T-helper 2 cell treated with Interferon-gamma antibody and Interleukin-4, amounts not matched to agents 100 ng/mL and 5 ng/mL, for 36 hours (primary cell): Measurements from ENCODE around the gene CCDC91. TPM values are rescaled to one million over a fixed set of nuclear protein-coding genes. Genes with fewer than 3 reads are reported as not detected.
"Not testable (repeated sequence)": the region's sequence is repeated elsewhere in the genome, so short reads cannot be mapped to it uniquely, and the experiment has no call there.

ENCODE experiments used
- intact Hi-C: fragments of 100-400 bp; cut with micrococcal nuclease; formaldehyde crosslinking; loops from one replicate; pipeline ENCODE4 v1.15.1; 2023
- total RNA-seq: library from RNA; stranded (reverse); gene quantifications from 2 replicates; pipeline ENCODE4 v1.2.3, GENCODE V29; 2022

Gene CCDC91
- total RNA-seq, 1 donor from 2014 or later: 16.5 TPM

DNA sequence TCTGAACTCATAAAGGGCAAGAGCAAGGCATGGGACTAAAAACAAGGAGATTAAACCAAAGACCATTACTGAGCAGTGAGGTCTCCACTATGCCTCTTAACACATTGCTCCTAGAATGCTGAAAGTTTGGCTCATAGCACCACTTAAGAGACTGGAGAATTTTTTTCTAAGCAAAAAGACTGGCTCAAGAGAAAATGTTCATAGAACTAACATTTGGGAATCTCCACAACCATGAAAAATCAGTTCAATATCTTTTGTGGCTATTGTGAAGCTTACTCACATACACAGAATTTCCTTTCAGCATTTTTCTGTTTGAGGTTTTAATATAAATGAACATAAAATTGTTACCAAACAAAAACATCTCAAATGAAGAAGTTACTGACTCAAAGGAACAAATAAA, 255.8 kb downstream of the CCDC91 start:
- intact Hi-C loops: no loop called here

- intact Hi-C loops: no loop called here
These were observed 263.4 kb downstream of the CCDC91 start for GRCh38 chr12:28453686-28454085.

- intact Hi-C loops: no loop called here
These were observed 266.9 kb downstream of the CCDC91 start for GRCh38 chr12:28456934-28457710.

DNA sequence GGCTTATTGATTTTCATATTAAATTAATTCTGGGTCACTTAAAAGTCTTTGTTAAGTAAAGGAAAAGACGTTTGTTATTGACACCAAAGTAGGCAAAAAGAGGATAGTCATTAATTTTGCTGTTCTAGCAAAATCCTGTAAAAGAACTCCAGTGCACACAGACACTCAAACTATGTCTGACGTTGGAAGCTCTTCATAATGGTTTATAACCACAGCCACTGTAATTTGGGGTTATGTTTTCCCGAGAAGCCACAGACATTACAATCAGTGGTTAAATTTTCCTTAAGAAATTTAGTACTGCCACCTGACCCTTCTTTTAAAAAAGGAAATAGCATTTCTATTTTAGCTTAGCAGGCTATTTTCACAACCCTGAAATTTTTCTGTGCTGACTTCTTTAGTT, 267.5 kb downstream of the CCDC91 start:
- intact Hi-C loops: no loop called here

DNA sequence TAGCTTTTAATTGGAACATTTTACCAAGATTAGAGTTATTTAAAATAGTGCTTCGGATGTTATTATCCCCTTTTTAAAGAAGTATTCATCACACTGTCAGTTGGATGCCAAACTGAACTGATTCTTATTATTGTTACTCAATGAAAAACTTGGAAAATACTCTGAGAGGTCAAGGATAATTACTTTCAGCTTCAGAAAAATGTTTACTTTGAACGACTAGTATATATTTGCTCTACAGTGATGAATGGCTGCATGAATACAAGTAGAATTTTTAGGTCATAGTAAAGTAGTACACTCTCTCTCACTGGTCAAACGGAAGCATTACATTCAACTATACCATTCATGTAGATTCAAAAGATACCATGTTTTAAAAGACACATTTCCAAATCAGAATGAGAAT, 269.2 kb downstream of the CCDC91 start:
- intact Hi-C loops: no loop called here

DNA sequence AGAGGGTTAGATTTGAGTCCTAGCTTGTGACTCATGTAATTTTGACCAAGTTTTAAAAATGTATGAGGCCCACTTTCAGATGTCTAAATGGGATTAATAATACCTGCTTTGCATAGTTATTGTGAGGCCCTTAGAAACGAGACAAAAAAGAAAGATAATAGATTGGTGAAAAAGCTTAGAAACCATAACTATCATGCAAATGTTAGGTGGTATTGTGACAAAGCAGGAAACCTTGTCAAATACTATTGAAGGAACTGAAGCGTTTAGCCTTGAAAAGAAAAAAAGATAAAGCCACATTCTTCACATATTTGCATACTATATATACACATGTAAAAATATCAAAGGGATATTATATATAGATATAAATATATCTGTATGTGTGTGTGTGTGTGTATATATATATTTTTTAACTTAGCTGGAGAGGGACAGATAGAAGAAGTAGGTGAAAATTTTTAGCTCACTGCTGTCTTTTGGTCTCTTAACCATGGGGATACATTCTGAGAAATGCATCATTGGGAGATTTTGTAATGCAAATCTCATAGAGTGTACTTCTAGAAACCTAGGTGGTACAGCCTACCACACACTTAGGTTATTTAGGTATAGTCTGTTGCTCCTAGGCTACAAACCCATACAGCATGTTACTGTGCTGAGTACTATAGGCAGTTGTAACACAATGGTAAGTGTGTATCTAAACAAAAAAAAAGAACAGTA, 270.3 kb downstream of the CCDC91 start:
- intact Hi-C loops: no loop called here

DNA sequence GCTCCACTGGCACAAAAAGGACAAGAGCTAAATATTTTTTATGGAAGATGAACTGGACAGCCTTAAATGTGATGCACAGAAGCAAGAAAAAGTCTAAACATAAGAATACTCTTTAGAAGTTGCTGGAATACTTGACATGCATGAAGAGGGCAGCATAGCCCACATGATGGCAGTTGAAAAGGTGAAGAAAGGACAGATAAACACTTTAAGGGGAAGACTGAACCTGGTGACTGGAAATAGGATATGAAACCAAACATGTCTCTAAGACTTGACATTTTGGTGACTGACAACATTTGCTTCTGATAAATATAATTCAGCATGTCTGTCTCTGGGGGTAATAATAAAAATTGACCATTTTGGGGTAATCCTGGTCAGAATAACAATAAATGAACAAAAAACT, 273.1 kb downstream of the CCDC91 start:
- intact Hi-C loops: no loop called here

GRCh38 chr12:28471762-28472161, 281.5 kb downstream of the CCDC91 start:
- intact Hi-C loops: not testable (repeated sequence)

GRCh38 chr12:28476206-28476605, 285.9 kb downstream of the CCDC91 start:
- intact Hi-C loops: not testable (repeated sequence)

- intact Hi-C loops: not testable (repeated sequence)
These were observed 288.8 kb downstream of the CCDC91 start for GRCh38 chr12:28479097-28479496.

GRCh38 chr12:28479683-28480082, 289.4 kb downstream of the CCDC91 start:
- intact Hi-C loops: no loop called here

DNA sequence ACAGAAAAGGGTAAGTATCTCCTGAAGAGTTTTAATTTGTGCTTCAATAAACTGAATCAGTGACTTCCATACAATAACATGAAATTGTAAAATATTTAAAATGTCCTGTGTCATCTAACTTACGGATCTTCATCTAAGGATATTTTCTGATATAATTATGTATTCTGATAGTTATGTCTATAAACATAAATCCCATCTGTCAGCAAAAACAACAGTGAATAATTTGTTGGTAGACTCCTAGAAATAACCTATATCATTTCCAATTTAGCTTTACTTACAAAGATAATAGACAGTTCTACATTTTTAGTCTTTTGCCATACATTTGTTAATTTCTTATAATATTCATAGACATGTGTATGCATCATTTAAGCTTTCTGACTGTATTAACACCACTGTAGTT, 293.9 kb downstream of the CCDC91 start:
- intact Hi-C loops: no loop called here

DNA sequence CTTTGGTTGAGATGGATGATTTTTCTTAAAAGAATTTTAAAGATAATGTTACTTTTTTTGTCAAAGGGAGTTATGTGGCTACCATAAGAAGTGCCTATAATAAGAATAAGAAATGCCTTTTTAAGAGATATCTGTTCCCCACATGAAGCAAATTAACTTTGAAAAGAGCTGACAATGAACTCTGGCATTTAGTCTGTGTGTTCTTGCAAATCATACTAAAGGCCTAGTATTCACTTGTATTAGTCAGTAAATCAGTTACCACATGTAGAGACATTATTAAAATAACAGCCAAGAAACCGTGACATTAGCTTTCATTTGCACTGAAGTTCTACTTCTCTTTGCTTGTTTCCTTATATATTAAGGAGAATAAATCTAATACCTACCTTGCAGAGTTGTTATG, 296.3 kb downstream of the CCDC91 start:
- intact Hi-C loops: no loop called here

DNA sequence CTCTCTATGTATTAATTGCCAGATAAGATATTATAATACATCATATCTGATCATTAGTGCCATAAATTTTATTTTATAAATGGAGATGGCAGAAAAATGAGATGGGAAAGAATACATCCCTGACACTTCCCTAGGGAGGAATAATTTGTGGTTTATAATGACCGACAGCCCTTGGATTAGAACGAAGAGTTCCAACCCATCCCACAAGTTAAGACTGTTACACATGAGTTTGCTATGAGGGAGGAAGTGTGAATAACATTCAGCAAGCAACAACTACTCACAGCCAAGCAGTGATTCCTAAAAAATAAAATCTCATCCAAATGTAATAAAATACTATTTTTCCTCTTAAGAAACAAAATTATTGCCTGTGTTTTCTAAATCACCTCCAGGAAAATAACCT, 299.0 kb downstream of the CCDC91 start:
- intact Hi-C loops: no loop called here

DNA sequence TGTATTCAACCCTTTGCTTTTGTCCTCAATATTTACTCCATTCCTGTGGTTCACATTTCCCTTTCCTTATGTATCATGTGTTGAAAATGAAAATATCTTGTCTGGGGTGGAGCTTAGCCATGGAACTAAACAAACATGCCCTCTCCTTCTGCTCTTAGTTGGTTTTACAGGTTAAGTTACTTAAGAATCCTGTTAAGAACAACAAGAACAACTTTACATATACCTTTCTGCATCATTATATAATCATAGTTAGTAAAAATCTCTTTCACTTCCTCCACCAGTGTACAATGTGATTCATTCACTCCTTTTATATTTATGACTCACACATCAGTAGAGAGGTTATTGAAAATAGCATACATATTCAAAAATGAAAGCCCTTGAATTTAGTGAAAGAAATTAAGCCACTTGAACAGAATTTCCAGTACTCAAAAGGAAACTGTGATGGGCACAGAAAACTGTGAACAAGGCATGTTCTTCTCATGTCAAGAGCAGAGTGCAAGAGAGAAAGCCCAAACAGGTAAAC, 307.7 kb downstream of the CCDC91 start:
- intact Hi-C loops: no loop called here

DNA sequence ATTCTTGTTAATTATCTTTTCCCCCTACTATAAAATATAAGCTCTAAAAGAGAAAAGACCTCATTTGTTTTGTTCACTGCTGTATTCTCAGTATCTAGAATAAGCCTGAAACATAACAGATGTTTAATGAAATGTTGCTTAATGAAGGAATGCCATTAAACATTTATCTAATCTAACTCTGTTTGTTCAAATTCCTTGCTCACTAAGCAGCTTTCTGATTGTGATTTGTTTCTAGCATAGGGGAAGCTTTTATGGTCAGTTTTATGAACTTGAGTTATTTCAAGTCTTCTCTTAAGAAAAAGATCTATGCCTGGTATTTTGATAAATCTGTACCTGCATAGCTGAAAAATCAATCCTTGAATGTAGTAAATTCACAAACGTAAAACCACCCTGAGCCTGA, 308.6 kb downstream of the CCDC91 start:
- intact Hi-C loops: no loop called here

DNA sequence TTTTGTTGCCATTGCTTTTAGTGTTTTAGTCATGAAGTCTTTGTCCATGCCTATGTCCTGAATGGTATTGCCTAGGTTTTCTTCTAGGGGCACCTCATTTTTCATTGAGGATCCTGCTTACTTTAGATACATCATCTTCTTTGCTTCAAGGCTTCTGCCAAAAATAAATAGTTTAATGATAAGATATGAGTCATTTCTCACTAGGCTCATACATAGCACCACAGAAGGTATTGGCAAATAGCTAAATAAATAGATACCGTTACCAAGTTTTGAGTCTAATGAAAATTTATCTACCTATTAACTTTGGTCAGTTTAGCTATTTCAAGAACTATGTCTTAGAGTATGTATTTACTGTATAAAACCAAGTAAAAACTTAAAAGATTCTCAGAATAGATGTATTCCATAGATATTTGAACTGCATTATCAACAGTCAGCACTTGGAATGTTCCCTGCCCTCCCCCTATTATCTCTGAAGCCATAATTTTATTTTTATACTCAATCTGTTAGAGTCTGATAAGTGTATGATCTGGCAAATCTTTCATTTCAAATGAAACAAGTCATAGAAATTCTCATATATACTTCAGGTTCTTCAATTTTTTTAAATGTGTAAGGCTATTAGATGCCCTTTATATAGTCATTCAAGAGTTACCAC, 310.2 kb downstream of the CCDC91 start:
- intact Hi-C loops: no loop called here

- intact Hi-C loops: no loop called here
These were observed 316.0 kb downstream of the CCDC91 start for GRCh38 chr12:28506271-28506670.

GRCh38 chr12:28507033-28507432, 316.8 kb downstream of the CCDC91 start:
- intact Hi-C loops: no loop called here

- intact Hi-C loops: no loop called here
These were observed 317.6 kb downstream of the CCDC91 start for GRCh38 chr12:28507867-28508266.

- intact Hi-C loops: no loop called here
These were observed 322.1 kb downstream of the CCDC91 start for GRCh38 chr12:28512406-28512805.

DNA sequence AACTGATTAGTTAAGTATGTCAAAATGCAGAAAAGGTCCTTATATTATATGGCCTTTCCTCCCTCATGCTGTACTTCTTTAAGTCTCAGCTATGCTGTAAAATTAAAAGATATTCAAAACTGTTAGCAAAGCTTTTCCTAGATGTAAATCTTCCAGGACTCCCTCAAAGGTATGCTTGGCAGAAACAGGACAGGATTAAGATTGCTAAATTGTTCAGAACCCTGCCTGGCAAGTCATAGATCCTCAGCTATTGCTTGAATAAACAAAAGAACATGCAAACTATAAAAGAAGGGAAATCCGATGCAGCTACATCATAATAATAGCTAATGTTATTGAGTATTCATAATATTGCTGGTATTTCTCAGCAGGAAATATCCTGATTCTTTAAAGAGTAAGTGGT, 322.6 kb downstream of the CCDC91 start:
- intact Hi-C loops: no loop called here
